Measurements from ENCODE around the gene LIFR.
"Not testable (repeated sequence)": the region's sequence is repeated elsewhere in the genome, so short reads cannot be mapped to it uniquely, and the experiment has no call there.

The LIFR gene

GRCh38 chr5:38581597-38581996 is 25.2 kb upstream of the LIFR start:
- Histone ChIP-seq H3K9ac (ENCODE audit: low read length) (no peak overlapping the region), H3K27me3 (replicated peaks; ENCODE audit: control insufficient read depth, insufficient read depth, low read length) (peaks cover 11% of the 10 kb centered on the region), H3K36me3 (ENCODE audit: control insufficient read depth, insufficient read depth, low read length, severe bottlenecking) (no peaks in the 10 kb centered on the region), H3K4me1 (ENCODE audit: control insufficient read depth, insufficient read depth, low read length) (peaks cover 4% of the 10 kb centered on the region), H3K4me3 (ENCODE audit: low read length) (no peak overlapping the region), H3K9me3 (ENCODE audit: control insufficient read depth, low read length) (no peaks in the 10 kb centered on the region)
- DNase-seq (ENCODE audit: low read depth), result no peak

- Histone ChIP-seq H3K27me3 (replicated peaks; ENCODE audit: control insufficient read depth, insufficient read depth, low read length) (peaks cover 11% of the 10 kb centered on the region), H3K9me3 (ENCODE audit: control insufficient read depth, low read length) (no peaks in the 10 kb centered on the region), H3K36me3 (ENCODE audit: control insufficient read depth, insufficient read depth, low read length, severe bottlenecking) (no peaks in the 10 kb centered on the region), H3K9ac (ENCODE audit: low read length) (no peak overlapping the region), H3K4me1 (ENCODE audit: control insufficient read depth, insufficient read depth, low read length) (peaks cover 9% of the 10 kb centered on the region), H3K4me3 (ENCODE audit: low read length) (no peak overlapping the region)
- no peak for DNase-seq (ENCODE audit: low read depth)
Observed at GRCh38 chr5:38579105-38579504, 22.7 kb upstream of the LIFR start.

DNA sequence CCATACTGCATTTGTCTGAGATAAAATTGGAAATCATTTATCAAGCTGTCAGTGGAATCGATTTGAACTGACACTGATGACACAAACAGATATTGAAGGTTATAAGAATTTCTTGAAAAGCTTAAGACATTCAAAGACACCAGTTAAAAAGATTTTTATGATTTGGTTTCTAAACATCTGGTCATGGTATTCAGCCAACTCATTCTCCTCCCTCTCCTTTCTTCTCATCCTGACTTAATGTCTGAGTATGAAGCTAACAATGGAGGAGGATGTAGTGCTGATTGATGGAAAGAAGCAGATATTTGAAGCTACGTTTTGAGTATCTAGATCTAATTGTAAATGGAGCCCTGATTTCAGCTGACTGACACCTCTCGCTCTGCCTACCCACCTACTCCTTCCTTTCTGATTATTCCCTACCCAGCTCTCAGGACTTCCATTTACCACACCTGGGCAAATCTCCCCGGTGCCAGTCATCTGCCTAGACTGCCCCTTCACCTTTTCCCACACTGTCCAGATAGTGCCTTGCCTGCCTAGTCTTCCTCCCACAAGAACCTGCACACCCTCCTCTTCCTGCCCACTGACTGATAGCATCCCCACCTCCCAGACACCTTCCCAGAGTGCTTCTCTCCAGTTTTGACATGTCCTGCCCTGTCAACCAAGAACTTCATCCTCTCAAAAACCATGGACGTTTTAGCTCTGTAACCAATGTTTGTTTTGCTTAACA is 20.7 kb upstream of the LIFR start:
- Histone ChIP-seq H3K27me3 (replicated peaks; ENCODE audit: control insufficient read depth, insufficient read depth, low read length) (peaks cover 11% of the 10 kb centered on the region), H3K4me3 (ENCODE audit: low read length) (no peak overlapping the region), H3K36me3 (ENCODE audit: control insufficient read depth, insufficient read depth, low read length, severe bottlenecking) (no peaks in the 10 kb centered on the region), H3K4me1 (ENCODE audit: control insufficient read depth, insufficient read depth, low read length) (peaks cover 9% of the 10 kb centered on the region), H3K9me3 (ENCODE audit: control insufficient read depth, low read length) (no peaks in the 10 kb centered on the region), H3K9ac (ENCODE audit: low read length) (no peak overlapping the region)
- no peak for DNase-seq (ENCODE audit: low read depth)

- DNase-seq (ENCODE audit: low read depth), result no peak
- no peak overlapping the region for H3K4me3 ChIP-seq (ENCODE audit: low read length)
Observed at GRCh38 chr5:38576442-38576841, 20.0 kb upstream of the LIFR start.

DNA sequence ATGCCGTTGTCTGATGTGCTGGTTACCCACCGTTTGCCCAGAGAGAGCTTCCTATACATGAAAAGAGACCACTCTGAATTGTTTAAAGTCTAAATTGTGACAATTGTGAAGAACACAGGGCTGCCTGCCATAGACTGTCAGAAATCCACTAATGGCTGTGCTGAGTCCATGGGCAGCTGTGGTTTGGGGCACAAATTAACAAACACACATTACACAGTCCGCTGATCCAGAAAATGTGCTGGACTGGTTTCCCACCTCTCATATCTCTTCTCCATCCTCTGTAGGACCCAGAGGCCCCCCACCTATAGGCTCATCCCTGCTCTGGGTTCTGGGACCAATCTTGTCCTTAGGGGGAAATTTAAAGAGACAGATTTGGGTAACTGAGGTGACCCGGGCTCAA is 19.0 kb upstream of the LIFR start:
- no peak for DNase-seq (ENCODE audit: low read depth)
- Histone ChIP-seq H3K27me3 (replicated peaks; ENCODE audit: control insufficient read depth, insufficient read depth, low read length) (peaks cover 1% of the 10 kb centered on the region), H3K4me3 (ENCODE audit: low read length) (no peak overlapping the region), H3K4me1 (ENCODE audit: control insufficient read depth, insufficient read depth, low read length) (peaks cover 9% of the 10 kb centered on the region), H3K36me3 (ENCODE audit: control insufficient read depth, insufficient read depth, low read length, severe bottlenecking) (no peaks in the 10 kb centered on the region), H3K9ac (ENCODE audit: low read length) (no peak overlapping the region), H3K9me3 (ENCODE audit: control insufficient read depth, low read length) (no peaks in the 10 kb centered on the region)

More at GRCh38 chr5:38576442-38576841, 20.0 kb upstream of the LIFR start:
- H3K27me3 ChIP-seq (replicated peaks; ENCODE audit: control insufficient read depth, insufficient read depth, low read length), result peaks cover 8% of the 10 kb centered on the region
- H3K9me3 ChIP-seq (ENCODE audit: control insufficient read depth, low read length), result no peaks in the 10 kb centered on the region
- H3K36me3 ChIP-seq (ENCODE audit: control insufficient read depth, insufficient read depth, low read length, severe bottlenecking), result no peaks in the 10 kb centered on the region
- H3K9ac ChIP-seq (ENCODE audit: low read length), result no peak overlapping the region
- H3K4me1 ChIP-seq (ENCODE audit: control insufficient read depth, insufficient read depth, low read length), result peaks cover 9% of the 10 kb centered on the region

GRCh38 chr5:38574009-38574408 is 17.6 kb upstream of the LIFR start:
- no peak overlapping the region for H3K9ac ChIP-seq (ENCODE audit: low read length)

GRCh38 chr5:38573521-38573920 is 17.1 kb upstream of the LIFR start:
- no peak for DNase-seq (ENCODE audit: low read depth)
- H3K36me3 ChIP-seq (ENCODE audit: control insufficient read depth, insufficient read depth, low read length, severe bottlenecking), result no peaks in the 10 kb centered on the region
- no peaks in the 10 kb centered on the region for H3K9me3 ChIP-seq (ENCODE audit: control insufficient read depth, low read length)
- H3K4me3 ChIP-seq (ENCODE audit: low read length), result no peak overlapping the region
- peaks cover 9% of the 10 kb centered on the region for H3K4me1 ChIP-seq (ENCODE audit: control insufficient read depth, insufficient read depth, low read length)
- no peak overlapping the region for H3K9ac ChIP-seq (ENCODE audit: low read length)
- no peaks in the 10 kb centered on the region for H3K27me3 ChIP-seq (replicated peaks; ENCODE audit: control insufficient read depth, insufficient read depth, low read length)

More at GRCh38 chr5:38574009-38574408, 17.6 kb upstream of the LIFR start:
- H3K4me3 ChIP-seq (ENCODE audit: low read length), result no peak overlapping the region
- H3K9me3 ChIP-seq (ENCODE audit: control insufficient read depth, low read length), result no peaks in the 10 kb centered on the region
- H3K36me3 ChIP-seq (ENCODE audit: control insufficient read depth, insufficient read depth, low read length, severe bottlenecking), result no peaks in the 10 kb centered on the region
- peaks cover 9% of the 10 kb centered on the region for H3K4me1 ChIP-seq (ENCODE audit: control insufficient read depth, insufficient read depth, low read length)
- DNase-seq (ENCODE audit: low read depth), result no peak
- H3K27me3 ChIP-seq (replicated peaks; ENCODE audit: control insufficient read depth, insufficient read depth, low read length), result no peaks in the 10 kb centered on the region

GRCh38 chr5:38569180-38569579 is 12.7 kb upstream of the LIFR start:
- Histone ChIP-seq H3K36me3 (ENCODE audit: control insufficient read depth, insufficient read depth, low read length, severe bottlenecking) (no peaks in the 10 kb centered on the region), H3K9ac (ENCODE audit: low read length) (no peak overlapping the region), H3K9me3 (ENCODE audit: control insufficient read depth, low read length) (no peaks in the 10 kb centered on the region), H3K4me3 (ENCODE audit: low read length) (no peak overlapping the region), H3K27me3 (replicated peaks; ENCODE audit: control insufficient read depth, insufficient read depth, low read length) (no peaks in the 10 kb centered on the region), H3K4me1 (ENCODE audit: control insufficient read depth, insufficient read depth, low read length) (peaks cover 3% of the 10 kb centered on the region)
- DNase-seq (ENCODE audit: low read depth), result no peak

DNA sequence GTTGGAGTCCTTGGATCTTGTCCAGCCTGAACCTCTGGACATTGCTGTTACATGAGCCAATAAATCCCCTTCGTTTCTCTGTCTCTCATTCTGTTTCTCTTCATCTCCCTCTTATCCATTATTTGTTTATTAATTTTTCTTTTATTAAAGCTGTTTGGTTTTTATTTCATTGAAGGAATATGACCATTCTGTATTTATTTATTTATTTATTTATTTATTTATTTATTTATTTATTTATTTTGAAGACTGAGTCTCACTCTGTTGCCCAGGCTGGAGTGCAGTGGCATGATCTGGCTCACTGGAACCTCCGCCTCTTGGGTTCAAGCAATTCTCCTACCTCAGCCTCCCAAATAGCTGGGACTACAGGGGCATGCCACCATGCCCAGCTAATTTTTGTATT is 10.9 kb upstream of the LIFR start:
- not testable (repeated sequence) for DNase-seq (ENCODE audit: low read depth); H3K9me3 ChIP-seq (ENCODE audit: control insufficient read depth, low read length); H3K4me1 ChIP-seq (ENCODE audit: control insufficient read depth, insufficient read depth, low read length); H3K9ac ChIP-seq (ENCODE audit: low read length); H3K36me3 ChIP-seq (ENCODE audit: control insufficient read depth, insufficient read depth, low read length, severe bottlenecking); H3K4me3 ChIP-seq (ENCODE audit: low read length); H3K27me3 ChIP-seq (replicated peaks; ENCODE audit: control insufficient read depth, insufficient read depth, low read length)

DNA sequence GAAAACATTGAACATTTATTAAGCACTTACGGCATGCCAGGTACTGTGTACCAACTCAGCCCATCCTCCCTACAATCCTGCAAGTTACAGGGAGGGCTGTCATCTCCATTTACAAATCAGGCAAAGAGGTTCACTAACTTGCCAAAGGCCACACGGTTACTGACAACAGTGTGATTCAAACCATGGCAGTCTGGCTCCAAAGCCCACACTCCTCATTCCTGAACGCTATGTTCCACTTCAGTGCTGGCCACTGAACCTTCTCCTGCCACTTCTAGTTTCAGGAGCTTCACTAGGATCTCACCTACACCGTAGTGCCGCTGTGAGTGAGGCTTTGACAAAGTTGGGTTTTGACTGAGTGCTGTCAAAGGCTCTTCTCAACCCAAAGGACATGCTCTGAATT is 7.2 kb upstream of the LIFR start:
- H3K36me3 ChIP-seq (ENCODE audit: control insufficient read depth, insufficient read depth, low read length, severe bottlenecking), result no peaks in the 10 kb centered on the region
- no peak for DNase-seq (ENCODE audit: low read depth)
- no peak overlapping the region for H3K4me3 ChIP-seq (ENCODE audit: low read length)
- H3K9ac ChIP-seq (ENCODE audit: low read length), result no peak overlapping the region
- H3K27me3 ChIP-seq (replicated peaks; ENCODE audit: control insufficient read depth, insufficient read depth, low read length), result no peaks in the 10 kb centered on the region
- H3K4me1 ChIP-seq (ENCODE audit: control insufficient read depth, insufficient read depth, low read length), result peaks cover 3% of the 10 kb centered on the region
- no peaks in the 10 kb centered on the region for H3K9me3 ChIP-seq (ENCODE audit: control insufficient read depth, low read length)

DNA sequence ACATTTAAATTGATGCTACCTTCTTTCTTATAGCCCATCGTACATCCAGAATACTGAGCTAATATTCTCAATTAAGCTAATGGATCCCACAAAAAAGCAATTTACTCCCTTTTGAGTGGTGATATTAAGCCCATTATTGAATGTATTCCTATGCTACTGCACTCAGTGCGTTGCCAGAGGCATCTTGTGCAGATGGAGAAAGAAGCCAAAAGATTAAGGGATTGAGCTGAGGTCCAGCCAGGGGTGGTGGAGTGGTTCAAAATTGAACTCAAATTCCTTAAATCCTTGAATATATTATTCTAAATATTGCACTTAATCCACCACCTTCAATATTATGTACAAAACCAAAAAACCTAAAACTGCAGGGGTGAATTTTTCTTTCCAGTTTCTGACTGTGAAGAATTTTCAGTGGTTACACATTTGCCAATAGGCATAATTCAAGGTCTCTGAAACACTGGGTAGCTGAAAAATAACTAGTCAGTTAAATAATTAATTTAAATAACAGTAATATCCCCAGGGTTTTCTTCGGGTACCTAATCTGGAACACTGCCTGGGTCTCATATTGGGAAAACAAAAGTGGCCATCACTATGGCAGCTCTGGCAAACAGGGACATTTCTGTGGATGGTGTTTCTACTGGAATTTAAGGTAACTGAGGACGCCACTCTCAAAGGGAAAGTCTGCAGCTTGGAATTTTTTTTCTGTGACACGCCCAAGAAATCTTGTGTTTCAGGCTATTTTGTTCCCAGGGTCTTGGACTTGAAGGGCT is 6.2 kb upstream of the LIFR start:
- DNase-seq (ENCODE audit: low read depth), result no peak
- Histone ChIP-seq H3K4me3 (ENCODE audit: low read length) (no peak overlapping the region), H3K4me1 (ENCODE audit: control insufficient read depth, insufficient read depth, low read length) (peaks cover 6% of the 10 kb centered on the region), H3K9me3 (ENCODE audit: control insufficient read depth, low read length) (no peaks in the 10 kb centered on the region), H3K36me3 (ENCODE audit: control insufficient read depth, insufficient read depth, low read length, severe bottlenecking) (no peaks in the 10 kb centered on the region), H3K9ac (ENCODE audit: low read length) (no peak overlapping the region), H3K27me3 (replicated peaks; ENCODE audit: control insufficient read depth, insufficient read depth, low read length) (no peaks in the 10 kb centered on the region)

Measured in adipocyte (in vitro differentiated cells).